HCT116 (cell line): ENCODE data around the gene TANC1. TPM values are rescaled to one million over a fixed set of nuclear protein-coding genes. Genes with fewer than 3 reads are reported as not detected.

ENCODE experiments used
- ATAC-seq: fragments of 200-7000 bp; cut with Tn5 transposase; 2 replicates; pipeline ENCODE4 v1.9.1; 2020; ENCODE audit warnings: mild to moderate bottlenecking, moderate library complexity
- BruUV-seq: library from RNA; stranded (reverse); fragments of 400-500 nt; replicated peaks from 2 replicates; lab custom pipeline; 2021; lab: Mats Ljungman, UMichigan
- CTCF ChIA-PET: fragments of 300-600 bp; sonication (Branson Sonifier 250); formaldehyde crosslinking; loops from one replicate; lab custom pipeline; 2021; ENCODE audit warnings: antibody characterized with exemption; lab: Charles Lee
- POLR2A ChIA-PET: fragments of 300-600, 350-600 bp; sonication (Branson Sonifier 250); formaldehyde crosslinking; loops from one replicate; lab custom pipeline; 2021; ENCODE audit warnings: antibody characterized with exemption; lab: Charles Lee
- RAD21 ChIA-PET, 2 experiments: fragments of 300-600 bp; sonication (Branson Sonifier 250); formaldehyde crosslinking; loops; one replicate each; lab custom pipeline; 2023; ENCODE audit warnings: low total read pairs in 2 of 2; ENCODE audit not compliant: uncharacterized antibody in 2 of 2, unreplicated experiment in 2 of 2, low non-redundant PET in 1 of 2; lab: Charles Lee
- DNase-seq: peaks from one replicate; pipeline ENCODE4 v3.0.0-alpha.2; 2010; ENCODE audit warnings: low read depth, low spot score
- H2AFZ ChIP-seq: fragments of 200-600 bp; shearing (Covaris generic), sonication (generic); 2 replicates; pipeline ENCODE4 v1.6.1; 2017; ENCODE audit warnings: low read depth, mixed run types, mixed read lengths, antibody characterized with exemption, low read length; ENCODE audit not compliant: poor library complexity, severe bottlenecking
- H3K27ac ChIP-seq: 2 replicates; pipeline ENCODE4 v1.5.1; 2012; ENCODE audit warnings: low read depth, low read length
- H3K27me3 ChIP-seq: fragments of 200-600 bp; sonication (generic); 2 replicates; pipeline ENCODE4 v1.6.1; 2016; ENCODE audit warnings: mixed run types, low read length, mixed read lengths; ENCODE audit not compliant: insufficient read depth
- H3K36me3 ChIP-seq, 2 experiments: fragments of 200-500 bp in 1 of 2; fragments of 200-600 bp in 1 of 2; sonication (Bioruptor generic) in 1 of 2; sonication (generic) in 1 of 2; 2 replicates each; pipeline versions ENCODE4 v1.5.1 to v1.6.1; 2014 to 2016; ENCODE audit warnings: low read length in 2 of 2, inconsistent platforms in 1 of 2, mixed read lengths in 1 of 2, mixed run types in 1 of 2; ENCODE audit not compliant: insufficient read depth in 2 of 2, control insufficient read depth in 1 of 2
- H3K4me1 ChIP-seq, 2 experiments: fragments of 200-600 bp in 1 of 2; sonication (generic) in 1 of 2; 2 replicates each; pipeline versions ENCODE4 v1.5.1 to v1.6.1; 2012 to 2017; ENCODE audit warnings: low read length in 2 of 2, inconsistent platforms in 1 of 2, mild to moderate bottlenecking in 1 of 2, mixed read lengths in 1 of 2, mixed run types in 1 of 2, moderate library complexity in 1 of 2; ENCODE audit not compliant: insufficient read depth in 2 of 2, control insufficient read depth in 1 of 2
- H3K4me2 ChIP-seq: fragments of 200-600 bp; sonication (generic); 2 replicates; pipeline ENCODE4 v1.6.1; 2017; ENCODE audit warnings: mixed run types, low read length, mixed read lengths
- H3K4me3 ChIP-seq, 2 experiments: fragments of 200-600 bp in 1 of 2; sonication (generic) in 1 of 2; replicated peaks in 1 of 2; 2 replicates each; pipeline ENCODE4 v1.5.1; 2011 to 2016; ENCODE audit warnings: low read length in 2 of 2, control low read depth in 1 of 2, low read depth in 1 of 2, mild to moderate bottlenecking in 1 of 2, mixed read lengths in 1 of 2, mixed run types in 1 of 2
- H3K79me2 ChIP-seq: fragments of 200-600 bp; sonication (generic); 2 replicates; pipeline ENCODE4 v1.6.1; 2017; ENCODE audit warnings: mild to moderate bottlenecking, mixed run types, low read length, moderate library complexity, mixed read lengths; ENCODE audit not compliant: insufficient read depth
- H3K9ac ChIP-seq: fragments of 200-600 bp; sonication (generic); 2 replicates; pipeline ENCODE4 v1.6.1; 2016; ENCODE audit warnings: low read length, mixed read lengths
- H3K9me2 ChIP-seq: fragments of 200-600 bp; sonication (generic), shearing (Covaris generic); 2 replicates; pipeline ENCODE4 v1.6.1; 2017; ENCODE audit warnings: mixed run types, mild to moderate bottlenecking, moderate library complexity; ENCODE audit not compliant: insufficient read depth
- H3K9me3 ChIP-seq, 2 experiments: fragments of 200-500 bp in 1 of 2; fragments of 200-600 bp in 1 of 2; sonication (Bioruptor generic) in 1 of 2; sonication (generic) in 1 of 2; 2 replicates each; pipeline ENCODE4 v1.6.1; 2014 to 2017; ENCODE audit warnings: low read length in 2 of 2, mixed read lengths in 2 of 2, inconsistent platforms in 1 of 2, low read depth in 1 of 2, mild to moderate bottlenecking in 1 of 2, mixed run types in 1 of 2, moderate library complexity in 1 of 2; ENCODE audit not compliant: control insufficient read depth in 1 of 2, insufficient read depth in 1 of 2
- H4K20me1 ChIP-seq: fragments of 200-600 bp; sonication (generic), shearing (Covaris generic); 2 replicates; pipeline ENCODE4 v1.6.1; 2017; ENCODE audit warnings: mixed run types, mild to moderate bottlenecking, moderate library complexity; ENCODE audit not compliant: insufficient read depth
- CBX3 ChIP-seq: IDR thresholded peaks from 2 replicates; pipeline ENCODE4 v1.6.1; 2012; ENCODE audit warnings: low read depth
- CEBPB ChIP-seq: IDR thresholded peaks from 2 replicates; pipeline ENCODE4 v1.6.1; 2012; ENCODE audit warnings: low read depth
- EGR1 ChIP-seq: IDR thresholded peaks from 2 replicates; pipeline ENCODE4 v1.6.1; 2012; ENCODE audit warnings: low read depth
- ELF1 ChIP-seq: IDR thresholded peaks from 2 replicates; pipeline ENCODE4 v1.6.1; 2012; ENCODE audit warnings: low read depth, borderline replicate concordance
- EZH2 ChIP-seq: fragments of 200-600 bp; sonication (generic); IDR thresholded peaks from 2 replicates; pipeline ENCODE4 v1.6.1; 2017; ENCODE audit warnings: antibody characterized with exemption, mixed run types
- EZH2phosphoT487 ChIP-seq: fragments of 200-600 bp; IDR thresholded peaks from 2 replicates; pipeline ENCODE4 v1.6.1; 2018; ENCODE audit warnings: antibody characterized with exemption, borderline replicate concordance
- JUND ChIP-seq: IDR thresholded peaks from 2 replicates; pipeline ENCODE4 v1.6.1; 2012
- POLR2A ChIP-seq: IDR thresholded peaks from 2 replicates; pipeline ENCODE4 v1.7.0; 2011; ENCODE audit warnings: borderline replicate concordance; ENCODE audit not compliant: insufficient read depth, insufficient read length; ENCODE audit errors: extremely low read depth
- RAD21 ChIP-seq: IDR thresholded peaks from 2 replicates; pipeline ENCODE4 v1.6.1; 2012; ENCODE audit warnings: low read depth, mild to moderate bottlenecking
- SIN3A ChIP-seq: IDR thresholded peaks from 2 replicates; pipeline ENCODE4 v1.6.1; 2012; ENCODE audit warnings: low read depth
- SRF ChIP-seq: IDR thresholded peaks from 2 replicates; pipeline ENCODE4 v1.6.1; 2012; ENCODE audit warnings: low read depth
- TCF7L2 ChIP-seq: IDR thresholded peaks from 2 replicates; pipeline ENCODE4 v1.7.0; 2011; ENCODE audit warnings: borderline replicate concordance, inconsistent platforms; ENCODE audit not compliant: insufficient read depth, insufficient read length; ENCODE audit errors: extremely low read depth
- ZFX ChIP-seq: fragments of 450-650 bp; IDR thresholded peaks from 2 replicates; pipeline ENCODE4 v1.6.1; 2017
- ZNF274 ChIP-seq: fragments of 200-500 bp; sonication (Bioruptor generic); IDR thresholded peaks from 2 replicates; pipeline ENCODE4 v1.6.1; 2014; ENCODE audit warnings: mild to moderate bottlenecking, low read depth, low read length, inconsistent platforms
- intact Hi-C: fragments of 100-400 bp; cut with micrococcal nuclease; formaldehyde crosslinking; loops from 2 replicates; pipeline ENCODE4 v1.10.0; 2022
- total RNA-seq: library from RNA; stranded (reverse); gene quantifications from one replicate; pipeline ENCODE4 v1.2.1, GENCODE V29; 2021; ENCODE audit not compliant: unreplicated experiment
- TF ChIP-seq, protein P1 (sequence below): IDR thresholded peaks from 2 replicates; pipeline ENCODE4 v1.6.1; 2012
- TF ChIP-seq, protein P2 (sequence below): IDR thresholded peaks from 2 replicates; pipeline ENCODE4 v1.6.1; 2011; ENCODE audit warnings: mild to moderate bottlenecking, low read length, moderate library complexity; ENCODE audit not compliant: insufficient replicate concordance; ENCODE audit errors: extremely low read depth
- TF ChIP-seq, protein P3 (sequence below): IDR thresholded peaks from 2 replicates; pipeline ENCODE4 v1.6.1; 2012; ENCODE audit warnings: low read depth
- TF ChIP-seq, protein P4 (sequence below), 3 experiments: fragments of 200-600 bp in 1 of 3; sonication (generic) in 1 of 3; IDR thresholded peaks in 2 of 3; conservative IDR thresholded peaks in 1 of 3; 2 replicates each; pipeline ENCODE4 v1.5.1; 2012 to 2017; ENCODE audit warnings: low read depth in 2 of 3, low read length in 2 of 3, antibody characterized with exemption in 1 of 3, borderline replicate concordance in 1 of 3, control low read depth in 1 of 3, mild to moderate bottlenecking in 1 of 3, mixed read lengths in 1 of 3, mixed run types in 1 of 3, moderate library complexity in 1 of 3; ENCODE audit not compliant: insufficient read depth in 1 of 3

Gene TANC1
- total RNA-seq, 1 experiment from 2014 or later, result 15.1 TPM

DNA sequence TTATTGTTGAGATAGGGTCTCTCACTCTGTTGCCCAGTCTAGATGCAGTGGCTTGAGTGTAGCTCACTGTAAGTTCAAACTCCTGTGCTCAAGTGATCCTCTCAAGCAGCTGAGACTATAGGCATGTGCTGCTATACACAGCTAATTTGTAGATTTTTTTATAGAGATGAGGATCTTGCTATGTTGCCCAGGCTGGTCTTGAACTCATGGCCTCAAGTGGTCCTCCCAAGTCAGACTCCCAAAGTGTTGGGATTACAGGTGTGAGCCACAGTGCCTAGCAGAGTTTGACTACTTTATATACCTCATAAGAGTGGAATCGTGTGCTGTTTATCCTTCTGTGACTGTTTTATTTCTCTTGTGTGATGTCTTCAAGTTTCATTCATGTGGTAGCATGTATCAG, 60.3 kb downstream of the TANC1 start:
- ChIA-PET CTCF (no interaction called here), RAD21 (no interaction called here), POLR2A (no interaction called here)
- no peaks in the 10 kb centered on the region for H3K9me2 ChIP-seq
- H3K4me3 ChIP-seq, result no peak overlapping the region
- no TSS peak for BruUV-seq
- H3K27ac ChIP-seq, result no peak overlapping the region
- no peaks in the 10 kb centered on the region for H3K9me3 ChIP-seq
- peaks cover 21 to 24% of the 10 kb centered on the region in 2 experiments for H3K4me1 ChIP-seq
- H3K9ac ChIP-seq, result no peak overlapping the region
- H3K36me3 ChIP-seq, result no peaks in the 10 kb centered on the region
- H3K79me2 ChIP-seq, result no peaks in the 10 kb centered on the region; the same call in 1 of the 2 replicates
- H2AFZ ChIP-seq, result no peak overlapping the region
- H3K4me2 ChIP-seq, result no peak overlapping the region
- no peak for TF ChIP-seq EGR1
- no peak for TF ChIP-seq CEBPB
- TF ChIP-seq, protein P1, sequence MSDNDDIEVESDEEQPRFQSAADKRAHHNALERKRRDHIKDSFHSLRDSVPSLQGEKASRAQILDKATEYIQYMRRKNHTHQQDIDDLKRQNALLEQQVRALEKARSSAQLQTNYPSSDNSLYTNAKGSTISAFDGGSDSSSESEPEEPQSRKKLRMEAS, result no peak
- TF ChIP-seq, protein P2, sequence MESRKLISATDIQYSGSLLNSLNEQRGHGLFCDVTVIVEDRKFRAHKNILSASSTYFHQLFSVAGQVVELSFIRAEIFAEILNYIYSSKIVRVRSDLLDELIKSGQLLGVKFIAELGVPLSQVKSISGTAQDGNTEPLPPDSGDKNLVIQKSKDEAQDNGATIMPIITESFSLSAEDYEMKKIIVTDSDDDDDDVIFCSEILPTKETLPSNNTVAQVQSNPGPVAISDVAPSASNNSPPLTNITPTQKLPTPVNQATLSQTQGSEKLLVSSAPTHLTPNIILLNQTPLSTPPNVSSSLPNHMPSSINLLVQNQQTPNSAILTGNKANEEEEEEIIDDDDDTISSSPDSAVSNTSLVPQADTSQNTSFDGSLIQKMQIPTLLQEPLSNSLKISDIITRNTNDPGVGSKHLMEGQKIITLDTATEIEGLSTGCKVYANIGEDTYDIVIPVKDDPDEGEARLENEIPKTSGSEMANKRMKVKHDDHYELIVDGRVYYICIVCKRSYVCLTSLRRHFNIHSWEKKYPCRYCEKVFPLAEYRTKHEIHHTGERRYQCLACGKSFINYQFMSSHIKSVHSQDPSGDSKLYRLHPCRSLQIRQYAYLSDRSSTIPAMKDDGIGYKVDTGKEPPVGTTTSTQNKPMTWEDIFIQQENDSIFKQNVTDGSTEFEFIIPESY, result no peak
- no peak for TF ChIP-seq EZH2phosphoT487
- no peak for TF ChIP-seq JUND
- TF ChIP-seq RAD21, result no peak
- TF ChIP-seq, protein P3, sequence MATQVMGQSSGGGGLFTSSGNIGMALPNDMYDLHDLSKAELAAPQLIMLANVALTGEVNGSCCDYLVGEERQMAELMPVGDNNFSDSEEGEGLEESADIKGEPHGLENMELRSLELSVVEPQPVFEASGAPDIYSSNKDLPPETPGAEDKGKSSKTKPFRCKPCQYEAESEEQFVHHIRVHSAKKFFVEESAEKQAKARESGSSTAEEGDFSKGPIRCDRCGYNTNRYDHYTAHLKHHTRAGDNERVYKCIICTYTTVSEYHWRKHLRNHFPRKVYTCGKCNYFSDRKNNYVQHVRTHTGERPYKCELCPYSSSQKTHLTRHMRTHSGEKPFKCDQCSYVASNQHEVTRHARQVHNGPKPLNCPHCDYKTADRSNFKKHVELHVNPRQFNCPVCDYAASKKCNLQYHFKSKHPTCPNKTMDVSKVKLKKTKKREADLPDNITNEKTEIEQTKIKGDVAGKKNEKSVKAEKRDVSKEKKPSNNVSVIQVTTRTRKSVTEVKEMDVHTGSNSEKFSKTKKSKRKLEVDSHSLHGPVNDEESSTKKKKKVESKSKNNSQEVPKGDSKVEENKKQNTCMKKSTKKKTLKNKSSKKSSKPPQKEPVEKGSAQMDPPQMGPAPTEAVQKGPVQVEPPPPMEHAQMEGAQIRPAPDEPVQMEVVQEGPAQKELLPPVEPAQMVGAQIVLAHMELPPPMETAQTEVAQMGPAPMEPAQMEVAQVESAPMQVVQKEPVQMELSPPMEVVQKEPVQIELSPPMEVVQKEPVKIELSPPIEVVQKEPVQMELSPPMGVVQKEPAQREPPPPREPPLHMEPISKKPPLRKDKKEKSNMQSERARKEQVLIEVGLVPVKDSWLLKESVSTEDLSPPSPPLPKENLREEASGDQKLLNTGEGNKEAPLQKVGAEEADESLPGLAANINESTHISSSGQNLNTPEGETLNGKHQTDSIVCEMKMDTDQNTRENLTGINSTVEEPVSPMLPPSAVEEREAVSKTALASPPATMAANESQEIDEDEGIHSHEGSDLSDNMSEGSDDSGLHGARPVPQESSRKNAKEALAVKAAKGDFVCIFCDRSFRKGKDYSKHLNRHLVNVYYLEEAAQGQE, result no peak
- no peak for TF ChIP-seq CBX3
- TF ChIP-seq, protein P4, sequence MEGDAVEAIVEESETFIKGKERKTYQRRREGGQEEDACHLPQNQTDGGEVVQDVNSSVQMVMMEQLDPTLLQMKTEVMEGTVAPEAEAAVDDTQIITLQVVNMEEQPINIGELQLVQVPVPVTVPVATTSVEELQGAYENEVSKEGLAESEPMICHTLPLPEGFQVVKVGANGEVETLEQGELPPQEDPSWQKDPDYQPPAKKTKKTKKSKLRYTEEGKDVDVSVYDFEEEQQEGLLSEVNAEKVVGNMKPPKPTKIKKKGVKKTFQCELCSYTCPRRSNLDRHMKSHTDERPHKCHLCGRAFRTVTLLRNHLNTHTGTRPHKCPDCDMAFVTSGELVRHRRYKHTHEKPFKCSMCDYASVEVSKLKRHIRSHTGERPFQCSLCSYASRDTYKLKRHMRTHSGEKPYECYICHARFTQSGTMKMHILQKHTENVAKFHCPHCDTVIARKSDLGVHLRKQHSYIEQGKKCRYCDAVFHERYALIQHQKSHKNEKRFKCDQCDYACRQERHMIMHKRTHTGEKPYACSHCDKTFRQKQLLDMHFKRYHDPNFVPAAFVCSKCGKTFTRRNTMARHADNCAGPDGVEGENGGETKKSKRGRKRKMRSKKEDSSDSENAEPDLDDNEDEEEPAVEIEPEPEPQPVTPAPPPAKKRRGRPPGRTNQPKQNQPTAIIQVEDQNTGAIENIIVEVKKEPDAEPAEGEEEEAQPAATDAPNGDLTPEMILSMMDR (IDR thresholded peaks at IDR 0.05 in 2 of 3, conservative IDR thresholded peaks at IDR 0.05 in 1 of 3; ENCODE audit: borderline replicate concordance in 1 of 3, insufficient read depth in 1 of 3, low read depth in 2 of 3, low read length in 2 of 3), result no peak
- no peak for TF ChIP-seq ELF1
- no peak for TF ChIP-seq TCF7L2
- no peak for TF ChIP-seq SRF
- TF ChIP-seq EZH2, result no peak
- no peak for TF ChIP-seq ZNF274
- TF ChIP-seq POLR2A, result no peak
- TF ChIP-seq SIN3A, result no peak
- TF ChIP-seq ZFX, result no peak
- DNase-seq (no peak), ATAC-seq (no peak)
- H4K20me1 ChIP-seq, result no peaks in the 10 kb centered on the region; the same call in 1 of the 2 replicates
- H3K27me3 ChIP-seq, result no peaks in the 10 kb centered on the region
- intact Hi-C loops, result no loop called here
